ENCODE measurements around the gene L3MBTL1.

L3MBTL1 gene

DNA sequence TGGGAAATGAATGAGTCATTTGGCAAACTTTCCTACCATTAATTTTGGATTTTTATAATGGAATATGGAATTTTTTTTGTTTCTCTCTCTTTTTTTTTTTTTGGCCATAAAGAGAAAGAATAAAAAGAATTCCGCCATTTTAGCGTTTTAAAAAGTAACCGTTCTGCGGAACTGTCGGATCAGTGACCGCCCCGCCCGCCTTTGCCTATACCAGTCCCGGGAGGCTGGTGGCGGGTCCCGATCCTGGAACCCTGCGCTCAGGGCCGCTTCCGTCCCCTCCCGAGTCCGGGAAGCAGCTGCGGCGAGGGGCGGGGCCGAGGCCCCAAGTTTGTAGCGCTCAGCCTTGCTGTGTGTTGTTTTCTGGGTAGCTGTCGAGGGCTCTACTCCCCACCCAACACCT lies 609 bp downstream of the L3MBTL1 start:
- peak; percentile 25 for DNase-seq

DNA sequence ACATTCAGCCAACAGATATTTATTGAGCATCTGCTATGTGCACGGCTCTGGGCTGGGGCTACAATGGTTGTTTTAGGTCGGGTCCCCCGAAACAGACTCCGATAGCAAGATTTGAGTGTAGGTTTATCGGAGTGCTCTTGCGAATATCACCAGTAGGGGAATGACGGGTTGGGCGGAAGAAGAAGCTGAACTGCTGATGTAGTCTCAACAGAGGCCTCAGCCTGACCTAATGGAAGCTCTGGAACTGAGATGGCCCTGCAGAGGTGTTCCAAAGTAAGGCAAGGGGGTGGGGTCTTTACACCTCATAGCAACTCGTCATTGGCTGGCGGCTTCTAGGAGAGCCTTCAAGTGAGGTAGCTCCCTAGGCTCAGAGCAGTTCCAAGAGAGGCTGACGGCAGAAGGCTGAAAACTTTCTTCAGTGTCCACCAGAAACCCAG lies 1.1 kb downstream of the L3MBTL1 start:
- no peak for DNase-seq

DNA sequence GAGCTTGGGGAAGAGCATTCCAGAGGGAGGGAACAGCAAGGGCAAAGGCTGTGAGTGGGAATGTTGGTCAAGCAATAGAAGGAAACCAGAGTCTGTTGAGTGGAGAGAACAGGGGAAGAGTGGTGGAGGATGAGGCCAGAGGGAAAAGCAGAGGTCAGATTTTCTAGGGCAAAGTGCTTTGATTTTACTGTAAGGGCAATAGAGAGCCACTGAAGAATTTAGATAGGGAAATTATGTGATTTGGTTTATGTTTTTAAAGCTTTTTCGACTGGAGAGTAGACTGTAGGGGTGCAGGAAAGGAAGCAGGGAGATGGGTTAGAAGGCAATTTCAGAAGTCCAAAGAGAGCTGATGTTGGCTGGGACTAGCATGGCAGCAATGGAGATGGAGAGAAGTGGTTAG lies 4.4 kb downstream of the L3MBTL1 start:
- no peak for DNase-seq

GRCh38 chr20:43513372-43513930 lies 6.0 kb downstream of the L3MBTL1 start:
- no peak for DNase-seq

DNA sequence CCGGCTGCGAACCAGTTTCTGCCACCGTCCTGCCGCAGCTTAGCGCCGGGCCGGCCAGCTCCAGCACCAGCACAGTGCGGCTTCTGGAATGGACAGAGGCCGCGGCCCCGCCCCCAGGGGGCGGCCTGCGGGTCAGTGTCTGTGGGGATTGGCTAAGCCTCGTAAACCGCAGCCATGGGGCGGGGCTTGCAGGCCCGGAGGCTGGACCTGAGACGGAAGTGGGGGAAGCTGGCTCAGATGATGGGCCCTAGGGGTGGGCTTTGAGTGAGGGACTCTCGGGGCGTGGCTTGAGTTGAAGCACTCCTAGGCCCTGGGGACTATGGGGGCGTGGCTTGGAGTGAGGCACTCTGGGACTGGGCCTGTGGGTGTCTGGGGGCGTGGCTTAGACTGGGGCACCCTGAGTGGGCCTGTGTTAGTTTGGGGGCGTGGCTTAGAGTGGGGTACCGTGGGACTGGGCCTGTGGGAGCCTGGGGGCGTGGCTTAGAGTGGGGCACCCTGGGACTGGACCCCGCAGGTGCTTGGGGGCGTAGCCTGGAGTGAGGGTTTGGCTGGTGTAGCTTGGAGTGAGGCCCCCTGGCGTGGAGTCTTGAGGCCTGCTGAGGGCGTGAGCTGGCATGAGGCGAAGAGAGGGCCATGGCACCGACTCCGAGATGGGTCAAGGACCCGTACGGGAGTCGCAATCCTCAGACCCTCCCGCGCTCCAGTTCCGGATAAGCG lies 6.6 kb downstream of the L3MBTL1 start:
- peak; percentile 94 for DNase-seq

- DNase-seq, result no peak
These were observed 7.1 kb downstream of the L3MBTL1 start for GRCh38 chr20:43514648-43514999.

GRCh38 chr20:43515628-43516027 lies 8.1 kb downstream of the L3MBTL1 start:
- DNase-seq, result no peak

- no peak for DNase-seq
These were observed 8.8 kb downstream of the L3MBTL1 start for GRCh38 chr20:43516251-43516824.

GRCh38 chr20:43520074-43520630 lies 12.7 kb downstream of the L3MBTL1 start:
- DNase-seq, result no peak

DNA sequence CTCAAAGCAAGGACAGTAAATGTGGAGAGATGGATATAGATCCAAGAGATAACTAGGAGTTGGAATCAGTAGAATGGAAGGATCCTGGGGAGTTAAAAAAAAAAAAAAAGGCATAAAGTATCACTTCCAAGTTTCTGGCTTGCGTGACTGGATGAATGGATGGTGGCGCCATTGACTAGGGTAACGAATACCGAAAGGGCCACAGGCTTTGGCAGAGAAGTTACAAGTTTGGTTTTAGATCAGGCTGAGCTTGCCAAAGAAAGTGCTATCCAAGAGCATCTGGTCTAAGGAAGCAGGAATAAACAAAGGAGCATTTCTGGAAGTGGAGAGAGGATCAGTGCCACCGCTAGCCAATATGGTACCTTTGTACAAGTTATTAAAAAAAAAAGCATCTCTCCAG lies 17.5 kb downstream of the L3MBTL1 start:
- no peak for DNase-seq

GRCh38 chr20:43528258-43528875 lies 20.9 kb downstream of the L3MBTL1 start:
- DNase-seq, result no peak

DNA sequence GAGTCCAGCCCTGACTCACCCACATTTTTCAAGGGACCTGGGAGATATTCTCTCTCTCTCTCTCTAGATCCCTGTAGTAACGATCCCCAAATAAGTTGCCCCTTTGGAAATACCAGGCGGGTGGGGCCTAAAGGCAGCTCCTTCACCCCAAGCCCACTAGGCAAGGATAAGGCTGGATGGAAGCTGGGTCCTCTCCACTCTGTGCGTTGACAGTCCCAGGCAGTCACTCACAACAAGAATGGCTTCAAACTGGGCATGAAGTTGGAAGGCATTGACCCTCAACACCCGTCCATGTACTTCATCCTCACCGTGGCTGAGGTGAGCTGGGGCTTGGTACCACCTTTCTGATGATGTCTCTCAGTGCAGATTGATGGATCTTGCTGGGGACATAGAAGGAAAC lies 21.6 kb downstream of the L3MBTL1 start:
- no peak for DNase-seq

- no peak for DNase-seq
These were observed 22.1 kb downstream of the L3MBTL1 start for GRCh38 chr20:43529457-43530153.

DNA sequence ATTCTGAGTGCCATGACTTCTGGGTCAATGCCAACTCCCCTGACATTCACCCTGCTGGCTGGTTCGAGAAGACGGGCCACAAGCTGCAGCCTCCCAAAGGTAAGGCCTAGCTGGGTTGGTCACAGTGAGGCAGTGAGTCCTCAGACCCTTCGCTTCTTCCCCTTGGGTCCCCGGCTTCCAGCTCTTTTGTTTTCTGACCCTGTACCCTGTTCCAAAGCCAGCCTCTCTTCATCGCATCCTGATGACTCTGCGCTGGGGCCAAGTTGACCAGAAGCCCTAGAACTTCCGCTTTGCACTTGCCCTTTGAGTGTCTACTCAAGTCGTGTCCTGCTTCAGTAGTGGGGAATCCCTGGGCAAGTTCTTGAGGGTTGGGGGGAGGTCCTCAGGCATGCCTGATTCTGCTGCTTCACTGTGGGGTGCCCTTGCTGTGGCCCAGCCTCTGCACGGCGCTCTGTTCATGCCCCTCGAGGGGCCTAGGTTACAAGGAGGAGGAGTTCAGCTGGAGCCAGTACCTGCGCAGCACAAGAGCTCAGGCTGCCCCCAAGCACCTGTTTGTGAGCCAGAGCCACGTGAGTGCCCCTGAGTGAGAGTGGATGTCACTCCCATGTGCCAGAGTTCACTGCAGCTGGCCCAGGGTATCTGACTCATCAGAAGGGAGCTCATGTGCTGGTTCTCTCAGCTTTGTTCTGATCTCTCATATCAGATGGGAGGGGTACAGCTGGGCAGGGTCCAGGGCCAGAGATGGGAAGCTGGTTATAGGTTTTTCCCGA lies 23.0 kb downstream of the L3MBTL1 start:
- DNase-seq, result no peak

GRCh38 chr20:43531091-43531443 lies 23.6 kb downstream of the L3MBTL1 start:
- DNase-seq, result no peak

GRCh38 chr20:43532416-43533055 lies 25.0 kb downstream of the L3MBTL1 start:
- no peak for DNase-seq

DNA sequence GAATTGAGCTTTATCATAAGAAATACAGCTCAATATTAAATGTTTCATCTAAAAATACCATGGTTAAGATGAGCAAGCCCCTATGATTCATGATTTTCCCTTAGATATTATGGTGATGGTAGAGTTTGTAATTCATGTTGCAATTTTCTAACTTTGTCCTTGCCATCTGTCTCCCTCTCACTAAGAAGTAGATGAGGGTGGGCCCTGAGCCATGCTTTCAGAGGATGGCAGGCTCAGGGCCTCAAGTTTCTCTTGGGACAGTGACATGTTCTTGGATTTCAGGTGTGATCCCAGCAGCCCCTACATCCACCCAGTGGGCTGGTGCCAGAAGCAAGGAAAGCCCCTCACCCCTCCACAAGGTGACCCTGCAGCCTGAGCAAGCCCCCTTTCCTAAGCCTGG lies 25.6 kb downstream of the L3MBTL1 start:
- DNase-seq, result no peak

GRCh38 chr20:43534016-43534415 lies 26.5 kb downstream of the L3MBTL1 start:
- DNase-seq, result no peak

DNA sequence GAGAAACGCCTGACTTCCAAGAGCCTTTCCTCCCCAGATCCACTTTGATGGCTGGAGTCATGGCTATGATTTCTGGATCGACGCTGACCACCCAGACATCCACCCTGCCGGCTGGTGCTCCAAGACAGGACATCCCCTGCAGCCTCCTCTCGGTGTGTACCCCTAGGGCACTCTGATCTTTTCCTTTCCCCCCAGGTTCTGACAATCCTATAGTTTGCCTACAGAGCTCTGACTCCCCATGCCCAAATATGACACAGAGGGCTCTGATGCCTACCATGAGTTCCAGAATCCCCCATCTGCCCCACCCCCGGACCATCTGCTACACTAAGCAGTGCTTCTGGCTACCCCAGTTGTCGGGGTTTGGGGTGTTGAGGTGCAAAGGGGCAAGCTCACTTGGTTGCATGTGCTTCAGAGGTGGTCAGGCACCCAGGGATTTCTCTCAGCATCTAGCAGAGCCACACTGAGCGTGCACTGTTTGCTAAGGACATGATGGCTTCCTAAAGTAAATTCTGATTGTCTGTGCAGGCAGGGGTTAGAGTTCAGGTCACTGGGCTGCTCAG lies 27.4 kb downstream of the L3MBTL1 start:
- DNase-seq, result no peak

GRCh38 chr20:43535370-43536004 lies 28.0 kb downstream of the L3MBTL1 start:
- no peak for DNase-seq

All from stimulated activated CD4-positive, alpha-beta T cell treated with anti-CD3 and anti-CD28 coated beads, Interleukin-15, amount 100 ng/mL, for 24 hours (primary cell).